HG03571 (cell line): ENCODE results near the gene GLP2R.
"Not testable (repeated sequence)": the region's sequence is repeated elsewhere in the genome, so short reads cannot be mapped to it uniquely, and the experiment has no call there.

Experiments used
- ATAC-seq: cut with Tn5 transposase; IDR thresholded peaks from one replicate; pipeline ENCODE4 v1.9.1; 2021; ENCODE audit not compliant: unreplicated experiment

GLP2R gene, protein sequence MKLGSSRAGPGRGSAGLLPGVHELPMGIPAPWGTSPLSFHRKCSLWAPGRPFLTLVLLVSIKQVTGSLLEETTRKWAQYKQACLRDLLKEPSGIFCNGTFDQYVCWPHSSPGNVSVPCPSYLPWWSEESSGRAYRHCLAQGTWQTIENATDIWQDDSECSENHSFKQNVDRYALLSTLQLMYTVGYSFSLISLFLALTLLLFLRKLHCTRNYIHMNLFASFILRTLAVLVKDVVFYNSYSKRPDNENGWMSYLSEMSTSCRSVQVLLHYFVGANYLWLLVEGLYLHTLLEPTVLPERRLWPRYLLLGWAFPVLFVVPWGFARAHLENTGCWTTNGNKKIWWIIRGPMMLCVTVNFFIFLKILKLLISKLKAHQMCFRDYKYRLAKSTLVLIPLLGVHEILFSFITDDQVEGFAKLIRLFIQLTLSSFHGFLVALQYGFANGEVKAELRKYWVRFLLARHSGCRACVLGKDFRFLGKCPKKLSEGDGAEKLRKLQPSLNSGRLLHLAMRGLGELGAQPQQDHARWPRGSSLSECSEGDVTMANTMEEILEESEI

DNA sequence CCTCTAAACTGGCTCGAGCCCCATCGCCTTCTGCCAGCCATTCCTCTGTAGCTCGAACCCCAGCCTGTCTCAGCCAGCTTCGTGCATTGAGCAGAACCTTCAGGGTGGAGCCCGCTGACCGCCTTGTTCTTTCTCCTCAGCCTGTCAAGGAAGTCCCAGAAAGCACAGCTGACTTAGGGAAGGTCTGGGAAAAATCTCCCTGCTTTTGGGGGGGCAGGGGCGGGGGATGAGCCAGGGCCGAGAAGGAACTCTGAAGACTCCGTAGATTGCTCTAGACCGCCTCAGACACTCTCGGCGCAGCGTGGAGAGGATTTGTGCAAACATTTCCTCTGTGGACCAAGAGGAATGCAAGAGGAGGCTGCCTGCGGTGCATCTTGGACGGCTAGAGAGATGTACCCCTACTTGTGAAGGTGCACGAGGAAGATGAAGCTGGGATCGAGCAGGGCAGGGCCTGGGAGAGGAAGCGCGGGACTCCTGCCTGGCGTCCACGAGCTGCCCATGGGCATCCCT lies at the start of gene GLP2R:
TSS of gene GLP2R (plus strand) at position 284 of the 510 bp plus-strand sequence. CDS start at position 424, 140 bp downstream.
- ATAC-seq = no peak

DNA sequence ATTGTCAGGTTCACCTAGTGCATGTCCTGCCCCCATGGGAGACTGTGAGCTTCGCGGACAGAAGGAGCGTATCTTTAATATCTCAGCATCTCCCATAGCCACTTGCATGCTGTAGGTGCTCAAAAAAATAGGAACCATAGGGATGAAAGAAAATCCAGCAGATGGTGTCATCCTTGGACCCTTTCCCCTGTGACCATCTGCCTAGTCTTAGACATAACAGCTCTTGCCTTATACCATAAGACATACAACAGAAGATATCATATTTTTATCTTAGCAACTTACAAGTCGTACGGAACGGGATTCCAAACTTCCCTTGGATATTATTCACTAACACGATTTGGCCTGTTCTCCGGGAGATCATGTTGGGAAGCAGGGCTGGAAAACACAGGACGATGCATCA lies 48.8 kb upstream of the GLP2R start:
- no peak for ATAC-seq

DNA sequence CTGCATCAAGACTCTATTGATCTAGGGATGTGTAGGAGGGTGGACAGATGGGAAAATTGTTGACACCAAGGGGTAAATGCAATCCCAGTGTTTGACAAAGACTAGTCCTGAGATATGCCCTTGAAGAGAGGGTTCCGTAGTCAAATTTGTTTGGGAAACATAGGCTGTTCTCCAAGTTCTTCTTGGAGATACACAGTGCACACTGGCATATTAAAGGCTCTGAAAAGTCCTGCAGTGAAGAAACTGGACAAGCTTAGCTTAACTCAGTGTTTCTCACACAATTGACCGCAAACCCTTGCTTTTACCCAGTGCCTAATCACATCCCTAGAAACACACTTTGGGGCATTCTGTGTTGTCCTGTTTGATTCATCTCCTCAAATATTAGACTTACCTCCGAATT lies 45.2 kb upstream of the GLP2R start:
- no peak for ATAC-seq

DNA sequence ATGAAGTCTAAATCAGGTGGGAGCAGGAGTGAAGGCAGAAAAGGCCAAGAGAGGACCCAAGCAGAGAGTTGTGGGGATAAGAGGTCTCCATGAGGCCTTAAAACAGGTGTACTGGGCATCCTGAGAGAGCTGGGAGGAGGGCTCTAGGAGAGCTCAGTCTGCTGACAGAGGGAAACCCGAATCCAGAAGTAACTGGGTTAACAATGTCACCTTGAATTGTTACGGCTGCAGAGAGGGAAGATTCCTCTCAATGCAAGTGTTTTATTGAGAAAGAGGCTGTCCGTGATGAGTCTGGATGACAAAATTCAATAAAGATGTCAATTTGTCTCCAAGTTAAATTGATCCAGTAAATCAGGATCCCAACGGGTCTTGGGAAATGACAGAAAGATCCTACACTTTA lies 42.7 kb upstream of the GLP2R start:
- ATAC-seq = no peak

DNA sequence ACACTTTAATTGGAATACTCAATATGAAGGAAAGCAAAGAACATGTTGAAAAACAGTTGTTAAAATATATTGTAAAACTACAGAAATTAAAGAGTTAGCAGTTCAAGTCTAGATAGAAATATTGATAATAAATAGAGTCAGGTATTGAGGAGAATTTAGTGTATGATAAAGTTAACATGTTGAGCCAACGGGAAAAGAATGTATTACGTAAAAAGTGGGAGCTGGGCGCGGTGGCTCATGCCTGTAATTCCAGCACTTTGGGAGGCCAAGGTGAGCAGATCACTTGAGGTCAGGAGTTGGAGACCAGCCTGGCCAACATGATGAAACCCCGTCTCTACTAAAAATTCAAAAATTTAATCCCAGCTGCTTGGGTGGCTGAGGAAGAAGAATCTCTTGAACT lies 42.3 kb upstream of the GLP2R start:
- not testable (repeated sequence) for ATAC-seq

DNA sequence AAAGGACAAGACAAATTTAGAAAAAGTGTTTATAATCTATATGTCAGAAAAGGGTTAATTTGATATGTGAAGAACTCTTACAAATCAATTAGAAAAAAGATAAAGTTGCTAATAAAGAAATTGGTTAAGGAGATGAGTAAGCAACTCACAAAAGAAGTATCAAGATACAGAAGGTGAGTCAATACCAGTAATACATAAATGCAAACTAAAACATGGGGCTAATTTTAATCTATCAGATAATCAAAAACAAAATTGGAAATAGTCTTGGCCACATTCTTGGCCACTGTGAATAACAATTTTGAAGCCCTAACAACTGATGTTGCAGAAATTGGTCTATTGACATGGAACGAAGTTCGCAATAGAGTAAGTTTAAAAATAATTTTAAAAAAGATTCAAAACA lies 41.2 kb upstream of the GLP2R start:
- ATAC-seq = no peak

DNA sequence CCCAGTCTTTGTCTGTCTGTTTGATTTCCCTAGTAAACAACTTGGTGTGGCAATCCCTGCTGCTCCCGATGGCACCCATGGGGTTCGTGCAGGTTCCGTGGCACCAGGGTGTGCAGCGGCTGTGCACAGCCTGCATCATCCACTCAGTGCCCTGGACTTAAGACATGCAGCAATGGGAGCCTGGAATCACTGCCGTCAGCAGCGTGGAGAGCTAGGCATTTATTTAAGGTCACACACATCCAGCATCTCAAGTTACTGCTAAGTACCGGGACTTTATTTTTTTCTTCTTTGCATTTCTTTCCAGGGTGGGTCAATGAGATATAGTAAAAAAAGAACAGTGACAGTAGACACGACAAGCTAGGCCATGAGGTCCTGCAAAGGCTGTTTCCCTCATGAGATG lies 37.1 kb upstream of the GLP2R start:
- no peak for ATAC-seq

DNA sequence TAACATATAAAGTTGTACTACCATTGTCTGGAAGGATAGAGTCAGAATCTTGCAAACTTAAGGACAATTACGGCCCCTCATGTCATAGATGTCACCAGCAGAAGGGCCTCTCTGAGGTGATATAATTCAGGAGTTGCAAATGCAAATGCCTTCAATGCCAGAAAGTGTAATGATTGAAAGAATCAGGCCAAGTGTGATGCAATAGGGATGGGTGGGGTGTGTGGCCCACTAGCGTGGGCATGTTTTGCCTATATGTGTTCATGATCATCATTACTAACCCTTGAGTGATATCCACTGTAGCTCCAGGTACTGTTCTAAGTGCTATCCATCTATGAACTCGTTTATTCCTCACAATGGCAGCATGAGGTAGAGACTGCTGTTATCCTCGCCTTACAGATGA lies 35.4 kb upstream of the GLP2R start:
- ATAC-seq = no peak

DNA sequence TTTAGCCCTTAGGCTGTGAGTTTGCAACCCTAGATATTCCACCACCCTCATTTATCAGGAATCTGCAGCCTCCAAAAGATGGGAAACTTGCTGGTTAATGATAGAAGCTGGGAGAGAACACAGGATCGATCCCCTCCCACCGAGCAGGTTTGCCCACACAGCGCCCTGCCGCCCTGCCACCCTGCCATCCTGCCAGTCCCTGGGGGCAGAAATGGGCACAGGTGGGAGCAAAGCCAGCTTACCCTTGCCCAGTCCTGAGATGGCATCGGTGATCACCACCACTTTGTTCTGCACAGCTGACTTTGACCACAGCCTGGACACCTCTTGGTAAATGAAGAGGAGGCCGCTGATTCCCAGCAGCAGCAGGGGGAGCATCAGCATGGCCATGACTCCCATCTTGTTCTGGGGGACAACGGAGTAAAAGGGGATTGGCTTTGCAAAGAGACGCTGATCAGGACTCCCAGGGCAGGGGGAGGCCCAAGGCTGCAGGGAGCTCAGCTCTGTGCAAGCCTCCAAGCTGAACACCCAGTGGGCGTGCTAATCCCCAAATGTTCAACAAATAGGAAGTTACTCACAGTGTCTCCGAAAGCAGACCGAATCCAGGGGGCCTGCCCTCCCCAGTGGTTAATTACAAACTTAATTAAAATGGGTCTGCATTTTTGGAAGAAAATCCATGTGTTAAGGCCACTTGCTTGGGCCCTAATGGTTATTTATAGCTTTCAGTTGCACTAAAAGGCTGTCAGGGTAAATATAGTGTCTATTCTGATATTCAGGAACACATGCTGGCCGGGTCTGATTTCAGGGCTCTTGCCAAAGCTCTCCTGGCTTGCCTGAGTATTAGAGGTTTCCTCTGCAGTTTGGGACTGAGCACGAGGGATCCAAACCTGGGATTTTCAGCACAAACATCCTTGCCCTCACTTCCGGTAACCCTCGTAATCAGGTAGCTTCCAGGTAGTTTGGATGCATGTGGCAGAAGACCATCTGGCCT lies 34.5 kb upstream of the GLP2R start, which contains the start of gene DHRS7C:
TSS of gene DHRS7C (minus strand) at position 704 of the 988 bp plus-strand sequence. CDS start at position 396, 308 bp downstream.
- ATAC-seq = no peak

DNA sequence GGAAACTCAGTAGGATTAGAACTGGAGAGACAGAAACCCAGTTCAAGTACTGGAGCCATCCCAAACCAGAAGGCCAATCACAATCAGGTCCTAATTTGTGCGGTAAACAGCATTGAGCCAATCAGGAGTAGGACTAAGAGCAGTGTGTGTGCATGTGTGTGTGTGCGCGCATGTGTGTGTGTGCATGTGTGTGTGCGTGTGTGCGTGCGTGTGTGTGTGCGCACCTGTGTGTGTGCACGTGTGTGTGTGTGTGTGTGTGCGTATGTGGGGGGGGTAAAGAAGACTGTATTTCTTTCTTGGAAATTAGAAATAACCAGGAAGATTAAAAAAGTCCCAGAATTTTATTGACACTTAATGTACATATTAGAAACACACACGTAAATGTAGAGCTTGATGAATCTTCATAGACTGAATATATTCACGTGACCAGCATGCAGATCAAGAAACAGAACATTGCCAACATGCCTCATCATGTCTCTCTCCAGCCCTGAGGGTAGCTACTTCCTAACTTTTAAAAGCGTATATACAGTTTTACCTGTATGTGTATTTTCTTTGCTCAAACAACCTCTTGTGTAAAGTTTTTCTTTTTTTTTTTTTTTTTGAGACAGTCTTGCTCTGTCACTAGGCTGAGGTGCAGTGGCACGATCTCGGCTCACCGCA lies 33.4 kb upstream of the GLP2R start:
- ATAC-seq = no peak

DNA sequence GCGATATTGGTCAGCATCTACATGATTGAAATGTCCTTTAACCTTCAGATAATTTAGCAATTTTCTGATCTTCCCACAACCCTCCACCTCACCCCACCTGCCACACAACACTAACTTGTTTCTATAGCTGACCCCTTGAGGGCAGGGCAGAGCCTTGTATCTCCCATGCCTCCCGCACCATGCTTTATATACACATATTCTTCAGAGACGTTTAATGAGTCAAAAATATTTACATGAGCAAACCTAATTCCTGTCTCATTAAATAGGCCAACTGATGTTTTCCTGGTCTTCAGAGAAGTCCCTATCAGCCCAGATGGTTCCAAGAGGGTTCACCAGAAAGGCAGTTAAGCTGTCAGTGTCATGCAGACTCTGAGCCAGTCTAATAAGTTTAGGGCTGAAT lies 27.7 kb upstream of the GLP2R start:
- no peak for ATAC-seq

DNA sequence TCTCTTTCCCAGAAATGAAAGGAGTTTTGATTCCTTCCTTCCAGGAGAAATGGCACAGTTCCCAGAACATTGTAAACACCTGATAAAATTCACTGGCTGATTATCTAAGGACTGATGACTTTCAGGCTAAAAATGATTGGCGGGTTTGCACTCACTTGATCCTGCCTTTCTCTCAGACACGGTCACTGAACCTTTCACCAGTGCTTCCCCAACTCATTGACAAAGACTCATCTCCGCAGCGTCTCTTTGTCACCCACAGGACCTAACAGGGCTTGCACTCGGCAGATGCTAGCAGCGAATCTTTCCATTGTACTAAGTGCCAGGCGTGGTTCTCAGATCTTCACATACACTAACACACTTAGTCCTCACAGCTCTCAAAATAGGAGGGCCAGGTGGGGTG lies 27.0 kb upstream of the GLP2R start:
- ATAC-seq = no peak

DNA sequence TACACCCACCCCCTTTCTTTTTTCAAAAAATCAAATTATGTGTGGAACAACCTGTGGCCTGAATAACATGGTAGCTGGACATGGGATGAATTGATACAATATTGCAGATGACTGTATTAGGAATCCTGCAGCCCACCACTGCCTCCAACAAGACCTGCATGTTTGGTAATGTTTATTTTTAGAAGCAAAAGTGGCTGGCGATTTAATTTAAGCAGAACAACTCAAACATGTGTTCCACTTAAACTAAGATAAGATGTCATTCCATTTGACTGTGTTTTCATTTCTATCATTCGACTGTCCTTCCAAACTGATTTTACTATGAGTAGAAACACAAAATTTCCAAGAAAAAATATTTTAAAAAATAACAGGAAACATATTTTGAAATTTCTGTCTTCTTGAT lies 24.2 kb upstream of the GLP2R start:
- no peak for ATAC-seq

DNA sequence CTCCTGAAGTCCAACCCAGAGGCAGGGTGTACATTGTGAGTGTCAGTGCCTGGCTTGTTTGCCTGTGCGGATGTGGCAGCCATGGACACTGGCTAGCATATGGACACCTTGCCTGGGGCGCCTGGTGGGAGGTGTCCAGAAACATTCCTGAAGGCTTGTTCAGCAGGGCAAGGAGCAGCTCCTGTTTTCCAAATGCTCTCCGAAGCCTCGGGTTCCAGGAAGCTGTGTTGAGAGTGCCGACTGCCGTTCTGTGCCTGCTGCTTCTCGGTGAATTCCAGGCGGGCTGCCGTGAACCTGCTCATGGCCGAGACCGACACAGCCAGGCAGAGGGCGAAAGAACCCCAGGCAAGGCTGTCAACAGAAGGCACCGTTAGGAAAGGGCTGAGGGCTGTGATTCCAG lies 23.4 kb upstream of the GLP2R start:
- ATAC-seq = no peak

DNA sequence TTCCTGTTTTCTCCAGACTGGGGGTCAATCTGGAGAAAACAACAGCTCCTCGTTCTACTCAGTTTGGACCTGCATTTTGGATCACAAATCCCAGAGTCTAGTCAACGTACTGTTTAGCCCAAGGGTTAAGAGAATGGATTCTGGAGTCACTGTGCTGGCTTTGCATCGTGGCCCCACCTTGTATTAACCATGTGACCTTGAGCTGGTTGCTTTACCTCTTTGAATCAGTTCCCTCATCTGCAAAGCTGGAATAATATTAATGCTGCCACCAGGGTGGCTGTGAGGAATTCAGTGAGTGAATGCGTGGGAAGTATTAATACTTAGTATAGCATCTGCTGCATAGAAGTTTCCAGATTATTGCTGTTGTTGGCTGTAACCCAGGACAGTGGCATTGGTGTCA lies 23.0 kb upstream of the GLP2R start:
- no peak for ATAC-seq

DNA sequence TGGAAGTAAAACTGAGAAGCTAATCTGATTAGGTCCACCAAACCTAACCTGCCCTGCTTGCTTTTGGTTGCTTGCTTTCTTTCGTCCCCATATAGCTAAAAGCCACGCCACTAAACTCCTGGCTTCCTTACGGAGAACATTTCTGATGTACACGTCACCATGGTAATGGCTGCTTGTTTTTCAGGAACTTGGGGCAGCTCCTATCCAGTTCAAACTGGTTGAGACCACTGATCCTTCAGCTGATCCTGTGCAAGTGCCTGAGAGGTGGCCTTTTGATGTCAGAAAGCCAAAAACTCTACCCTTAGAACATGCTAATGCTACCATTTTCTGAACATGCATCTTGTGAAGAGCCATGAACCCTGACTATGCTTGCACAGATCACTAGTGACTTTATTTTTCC lies 20.0 kb upstream of the GLP2R start:
- ATAC-seq = no peak

DNA sequence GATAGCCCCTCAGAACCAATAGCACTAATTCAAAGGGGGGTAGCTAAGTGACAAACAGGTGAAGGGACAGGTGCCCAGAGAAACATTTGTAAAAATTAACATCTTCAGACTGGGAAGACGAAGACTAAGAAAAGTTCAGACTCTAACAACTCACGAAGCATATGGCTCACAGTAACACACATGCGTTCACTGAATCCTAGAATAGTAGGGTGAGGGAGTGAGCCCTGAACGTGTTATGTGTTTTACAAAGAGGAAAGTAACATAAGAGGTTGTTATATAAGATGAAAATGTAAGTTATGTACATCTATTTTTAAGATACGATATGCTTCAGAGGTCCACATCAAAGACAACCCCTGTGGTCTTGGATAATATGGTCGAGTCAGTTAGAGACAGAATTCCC lies 19.0 kb upstream of the GLP2R start:
- no peak for ATAC-seq

DNA sequence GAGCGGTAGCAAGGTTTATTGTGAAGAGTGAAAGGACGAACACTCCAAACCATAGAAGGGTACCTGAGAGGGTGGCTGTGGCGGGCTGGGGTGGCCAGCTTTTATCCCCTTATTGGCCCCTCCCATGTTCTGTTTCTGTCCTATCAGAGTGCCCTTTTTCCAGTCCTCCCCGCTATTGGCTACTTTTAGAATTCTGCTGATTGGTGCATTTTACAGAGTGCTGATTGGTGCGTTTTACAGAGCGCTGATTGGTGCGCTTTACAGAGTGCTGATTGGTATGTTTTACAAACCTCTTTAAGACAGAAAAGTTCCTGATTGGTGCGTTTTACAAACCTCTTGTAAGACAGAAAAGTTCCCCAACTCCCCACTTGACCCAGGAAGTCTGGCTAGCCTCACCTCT lies 16.3 kb upstream of the GLP2R start:
- ATAC-seq = no peak

DNA sequence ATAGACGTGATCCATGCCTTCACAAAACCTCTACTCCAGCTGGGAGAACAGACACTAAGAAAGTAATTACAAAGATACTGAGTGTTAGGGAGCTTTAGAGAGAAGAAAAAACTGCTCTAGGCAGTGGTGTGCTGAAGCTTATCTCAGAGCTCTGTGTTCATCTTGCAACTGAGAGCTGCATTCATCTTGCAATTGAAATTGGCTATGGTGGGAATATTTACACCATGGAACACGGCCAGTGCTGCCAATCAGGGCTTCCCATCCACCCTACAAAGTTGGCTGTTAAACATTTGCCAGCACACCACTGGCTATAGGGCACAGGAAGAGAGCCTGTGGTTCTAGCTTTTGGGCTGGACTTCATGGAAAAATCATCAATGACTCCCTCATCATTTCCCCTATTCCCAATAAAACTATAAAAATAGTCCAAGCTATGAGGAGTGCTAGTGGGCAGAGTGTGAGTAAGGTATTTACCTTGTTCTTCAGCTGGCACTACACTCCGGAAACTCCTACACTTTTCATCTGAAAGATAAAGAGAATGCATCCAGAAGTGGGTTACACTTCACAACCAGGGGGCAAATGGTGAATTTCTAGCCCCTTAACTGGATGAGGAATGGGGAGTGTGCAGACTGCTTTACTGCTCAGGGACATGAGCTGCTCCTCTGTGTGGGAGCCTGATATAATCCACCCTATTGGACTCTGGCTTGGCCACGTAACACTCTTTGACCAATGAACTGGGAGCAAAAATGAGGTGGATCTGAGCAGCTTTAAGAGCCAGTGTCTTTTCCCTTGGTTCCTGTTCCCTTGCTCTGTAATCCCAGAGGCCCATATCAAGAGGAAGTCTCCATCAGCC lies 15.4 kb upstream of the GLP2R start:
- ATAC-seq = no peak

DNA sequence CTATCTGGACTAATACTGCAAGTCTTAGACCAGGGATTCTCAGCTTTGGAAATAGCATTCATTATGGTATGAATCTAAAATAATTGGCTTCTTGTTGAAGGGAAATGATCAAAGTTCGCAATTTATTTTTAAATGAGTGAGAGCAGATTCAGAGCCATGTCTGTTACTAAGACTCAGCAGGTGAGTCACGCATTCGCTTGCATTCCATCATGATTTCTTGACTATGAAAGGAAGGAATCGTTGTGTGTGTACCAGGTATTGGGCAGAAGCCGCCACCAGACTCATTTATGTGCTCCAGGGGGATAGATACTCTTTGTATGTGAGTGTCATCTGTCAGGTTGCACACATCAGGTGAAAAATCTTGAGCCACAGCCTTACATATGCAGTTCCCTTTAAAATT lies 14.6 kb upstream of the GLP2R start:
- ATAC-seq = no peak
